ENCODE data around the gene EFR3B. TPM values are rescaled to one million over a fixed set of nuclear protein-coding genes. Genes with fewer than 3 reads are reported as not detected.

The EFR3B gene
- total and polyA plus RNA-seq, 4 donors = 0.68 to 6.1 (median 3.6) TPM

GRCh38 chr2:25000036-25000435 lies 41.8 kb upstream of the EFR3B start:
- Histone ChIP-seq H3K36me3 (ENCODE audit: control insufficient read depth in 4 of 4, insufficient read depth in 4 of 4, low read length in 4 of 4) (no peaks in the 10 kb centered on the region), H3K4me1 (ENCODE audit: control insufficient read depth in 5 of 5, insufficient read depth in 5 of 5, low read length in 5 of 5) (no peaks in the 10 kb centered on the region), H3K4me3 (no peak overlapping the region), H3K27ac (ENCODE audit: low read depth in 1 of 2, low read length in 1 of 2) (no peak overlapping the region), H3K9me3 (ENCODE audit: control insufficient read depth in 4 of 4, insufficient read depth in 3 of 4, low read length in 3 of 4) (no peaks in the 10 kb centered on the region), H3K9ac (ENCODE audit: insufficient read depth in 1 of 2, low read length in 2 of 2) (no peak overlapping the region), H3K27me3 (ENCODE audit: control insufficient read depth in 3 of 3, insufficient read depth in 3 of 3, low read length in 2 of 3) (no peaks in the 10 kb centered on the region)
- no peak for TF ChIP-seq CTCF (IDR thresholded peaks at IDR 0.05; ENCODE audit: control extremely low read depth, extremely low read depth)
- DNase-seq (peak in 1 of 3 donors; percentile 36), ATAC-seq (ENCODE audit: insufficient read depth, low FRiP score) (no peak)
- WGBS, 2 donors = 47 to 54% methylated on average over 4 of the region's 4 CpGs

GRCh38 chr2:25000503-25001324 lies 41.2 kb upstream of the EFR3B start:
- TF ChIP-seq CTCF (IDR thresholded peaks at IDR 0.05; ENCODE audit: control extremely low read depth, extremely low read depth) = no peak

GRCh38 chr2:25001325-25001637 lies 40.6 kb upstream of the EFR3B start:
- Histone ChIP-seq H3K4me1 (ENCODE audit: control insufficient read depth in 5 of 5, insufficient read depth in 5 of 5, low read length in 5 of 5) (no peaks in the 10 kb centered on the region), H3K9ac (ENCODE audit: insufficient read depth in 1 of 2, low read length in 2 of 2) (no peak overlapping the region), H3K36me3 (ENCODE audit: control insufficient read depth in 4 of 4, insufficient read depth in 4 of 4, low read length in 4 of 4) (no peaks in the 10 kb centered on the region), H3K27ac (ENCODE audit: low read depth in 1 of 2, low read length in 1 of 2) (no peak overlapping the region), H3K9me3 (ENCODE audit: control insufficient read depth in 4 of 4, insufficient read depth in 3 of 4, low read length in 3 of 4) (no peaks in the 10 kb centered on the region), H3K4me3 (no peak overlapping the region), H3K27me3 (ENCODE audit: control insufficient read depth in 3 of 3, insufficient read depth in 3 of 3, low read length in 2 of 3) (no peaks in the 10 kb centered on the region)
- ATAC-seq (ENCODE audit: insufficient read depth, low FRiP score) (no peak), DNase-seq (no peak)
- WGBS, 2 donors = 70 to 80% methylated on average over 7 of the region's 7 CpGs
- TF ChIP-seq CTCF (IDR thresholded peaks at IDR 0.05; ENCODE audit: control extremely low read depth, extremely low read depth) = no peak

More at GRCh38 chr2:25000503-25001324, 41.2 kb upstream of the EFR3B start:
- ATAC-seq (ENCODE audit: insufficient read depth, low FRiP score) = no peak
- Histone ChIP-seq H3K9me3 (ENCODE audit: control insufficient read depth in 4 of 4, insufficient read depth in 3 of 4, low read length in 3 of 4) (no peaks in the 10 kb centered on the region), H3K27ac (ENCODE audit: low read depth in 1 of 2, low read length in 1 of 2) (no peak overlapping the region), H3K36me3 (ENCODE audit: control insufficient read depth in 4 of 4, insufficient read depth in 4 of 4, low read length in 4 of 4) (no peaks in the 10 kb centered on the region), H3K9ac (ENCODE audit: insufficient read depth in 1 of 2, low read length in 2 of 2) (no peak overlapping the region), H3K4me1 (ENCODE audit: control insufficient read depth in 5 of 5, insufficient read depth in 5 of 5, low read length in 5 of 5) (no peaks in the 10 kb centered on the region), H3K27me3 (ENCODE audit: control insufficient read depth in 3 of 3, insufficient read depth in 3 of 3, low read length in 2 of 3) (no peaks in the 10 kb centered on the region), H3K4me3 (no peak overlapping the region)
- WGBS, 2 donors = 67 to 83% methylated on average over 6 of the region's 6 CpGs
- no peak for DNase-seq

- H3K4me1 ChIP-seq (ENCODE audit: control insufficient read depth in 5 of 5, insufficient read depth in 5 of 5, low read length in 5 of 5) = no peaks in the 10 kb centered on the region
- no peak overlapping the region for H3K27ac ChIP-seq (ENCODE audit: low read depth in 1 of 2, low read length in 1 of 2)
- H3K9me3 ChIP-seq (ENCODE audit: control insufficient read depth in 4 of 4, insufficient read depth in 3 of 4, low read length in 3 of 4) = no peaks in the 10 kb centered on the region
- 89% methylated on average over 1 of the region's 1 CpG for WGBS, 2 donors
- DNase-seq (no peak), ATAC-seq (ENCODE audit: insufficient read depth, low FRiP score) (no peak)
- no peaks in the 10 kb centered on the region for H3K36me3 ChIP-seq (ENCODE audit: control insufficient read depth in 4 of 4, insufficient read depth in 4 of 4, low read length in 4 of 4)
- no peaks in the 10 kb centered on the region for H3K27me3 ChIP-seq (ENCODE audit: control insufficient read depth in 3 of 3, insufficient read depth in 3 of 3, low read length in 2 of 3)
- no peak overlapping the region for H3K4me3 ChIP-seq
- no peak for TF ChIP-seq CTCF (IDR thresholded peaks at IDR 0.05; ENCODE audit: control extremely low read depth, extremely low read depth)
- H3K9ac ChIP-seq (ENCODE audit: insufficient read depth in 1 of 2, low read length in 2 of 2) = no peak overlapping the region
Observed at GRCh38 chr2:25002066-25002465, 39.8 kb upstream of the EFR3B start.
